Panc1 (cell line): Measurements from ENCODE around the gene FLT1.

Experiments used
- POLR2AphosphoS5 ChIP-seq: IDR thresholded peaks from 2 replicates; pipeline ENCODE4 v1.6.1; 2012; ENCODE audit warnings: mild to moderate bottlenecking, low read depth, low read length, moderate library complexity
- TF ChIP-seq, protein P1 (sequence below): fragments of 450-650 bp; IDR thresholded peaks from 2 replicates; pipeline ENCODE4 v1.5.1; 2017; ENCODE audit warnings: mild to moderate bottlenecking

GRCh38 chr13:28402057-28402381 is 92.9 kb downstream of the FLT1 start:
- TF ChIP-seq, protein P1, sequence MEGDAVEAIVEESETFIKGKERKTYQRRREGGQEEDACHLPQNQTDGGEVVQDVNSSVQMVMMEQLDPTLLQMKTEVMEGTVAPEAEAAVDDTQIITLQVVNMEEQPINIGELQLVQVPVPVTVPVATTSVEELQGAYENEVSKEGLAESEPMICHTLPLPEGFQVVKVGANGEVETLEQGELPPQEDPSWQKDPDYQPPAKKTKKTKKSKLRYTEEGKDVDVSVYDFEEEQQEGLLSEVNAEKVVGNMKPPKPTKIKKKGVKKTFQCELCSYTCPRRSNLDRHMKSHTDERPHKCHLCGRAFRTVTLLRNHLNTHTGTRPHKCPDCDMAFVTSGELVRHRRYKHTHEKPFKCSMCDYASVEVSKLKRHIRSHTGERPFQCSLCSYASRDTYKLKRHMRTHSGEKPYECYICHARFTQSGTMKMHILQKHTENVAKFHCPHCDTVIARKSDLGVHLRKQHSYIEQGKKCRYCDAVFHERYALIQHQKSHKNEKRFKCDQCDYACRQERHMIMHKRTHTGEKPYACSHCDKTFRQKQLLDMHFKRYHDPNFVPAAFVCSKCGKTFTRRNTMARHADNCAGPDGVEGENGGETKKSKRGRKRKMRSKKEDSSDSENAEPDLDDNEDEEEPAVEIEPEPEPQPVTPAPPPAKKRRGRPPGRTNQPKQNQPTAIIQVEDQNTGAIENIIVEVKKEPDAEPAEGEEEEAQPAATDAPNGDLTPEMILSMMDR, result no peak
- TF ChIP-seq POLR2AphosphoS5, result no peak
